Upper lobe of left lung (tissue), 4 donors: ENCODE measurements around the gene MZT2A.

Source experiments
- EP300 ChIP-seq, 4 donors: sonication (generic); formaldehyde crosslinking; IDR thresholded peaks; one replicate each; pipeline ENCODE4 v1.5.1; 2017; ENCODE audit warnings: antibody characterized with exemption in 4 of 4, control low read depth in 2 of 4
- POLR2A ChIP-seq, 4 donors: fragments of 450-650 bp; IDR thresholded peaks; one replicate each; pipeline ENCODE4 v1.5.1; 2016 to 2017; ENCODE audit warnings: antibody characterized with exemption in 4 of 4, mild to moderate bottlenecking in 2 of 4
- POLR2AphosphoS5 ChIP-seq, 2 donors: sonication (generic); formaldehyde crosslinking; IDR thresholded peaks; one replicate each; pipeline ENCODE4 v1.5.1; 2017; ENCODE audit warnings: antibody characterized with exemption in 2 of 2
- TF ChIP-seq, protein P1 (sequence below), 6 experiments: fragments of 450-650 bp in 4 of 6; fragments of 200-600 bp in 2 of 6; sonication (generic) in 2 of 6; IDR thresholded peaks; one replicate each; pipeline ENCODE4 v1.5.1; 2016 to 2019; ENCODE audit warnings: antibody characterized with exemption in 6 of 6

GRCh38 chr2:131516011-131516410 lies 23.8 kb upstream of the MZT2A start:
- TF ChIP-seq POLR2AphosphoS5 (IDR thresholded peaks at IDR 0.05) (no peak), POLR2A (IDR thresholded peaks at IDR 0.05) (no peak), EP300 (IDR thresholded peaks at IDR 0.05) (no peak)
- TF ChIP-seq, protein P1, sequence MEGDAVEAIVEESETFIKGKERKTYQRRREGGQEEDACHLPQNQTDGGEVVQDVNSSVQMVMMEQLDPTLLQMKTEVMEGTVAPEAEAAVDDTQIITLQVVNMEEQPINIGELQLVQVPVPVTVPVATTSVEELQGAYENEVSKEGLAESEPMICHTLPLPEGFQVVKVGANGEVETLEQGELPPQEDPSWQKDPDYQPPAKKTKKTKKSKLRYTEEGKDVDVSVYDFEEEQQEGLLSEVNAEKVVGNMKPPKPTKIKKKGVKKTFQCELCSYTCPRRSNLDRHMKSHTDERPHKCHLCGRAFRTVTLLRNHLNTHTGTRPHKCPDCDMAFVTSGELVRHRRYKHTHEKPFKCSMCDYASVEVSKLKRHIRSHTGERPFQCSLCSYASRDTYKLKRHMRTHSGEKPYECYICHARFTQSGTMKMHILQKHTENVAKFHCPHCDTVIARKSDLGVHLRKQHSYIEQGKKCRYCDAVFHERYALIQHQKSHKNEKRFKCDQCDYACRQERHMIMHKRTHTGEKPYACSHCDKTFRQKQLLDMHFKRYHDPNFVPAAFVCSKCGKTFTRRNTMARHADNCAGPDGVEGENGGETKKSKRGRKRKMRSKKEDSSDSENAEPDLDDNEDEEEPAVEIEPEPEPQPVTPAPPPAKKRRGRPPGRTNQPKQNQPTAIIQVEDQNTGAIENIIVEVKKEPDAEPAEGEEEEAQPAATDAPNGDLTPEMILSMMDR (IDR thresholded peaks at IDR 0.05): no peak
